Measurements from ENCODE around the gene ARPC3. TPM values are rescaled to one million over a fixed set of nuclear protein-coding genes. Genes with fewer than 3 reads are reported as not detected.
A peak's percentile ranks its signal among the peaks of the same experiment; 100 is the strongest.
"Not testable (repeated sequence)": the region's sequence is repeated elsewhere in the genome, so short reads cannot be mapped to it uniquely, and the experiment has no call there.

The ARPC3 gene
- total and polyA plus RNA-seq, 4 experiments from 2014 or later, result 191 to 809 (median 442) TPM

- no peak overlapping the region for H3K27ac ChIP-seq (ENCODE audit: low read depth, low read length)
These were observed 1.1 kb upstream of the ARPC3 start for GRCh38 chr12:110451263-110451662.

GRCh38 chr12:110444455-110444854, 5.7 kb downstream of the ARPC3 start:
- Mint-ChIP-seq H3K27me3 (no peaks in the 10 kb centered on the region), H3K4me3 (peak overlapping the region in 1 of 8 donors; percentile 3), H3K9me3 (no peaks in the 10 kb centered on the region), H3K36me3 (peaks cover 21 to 41% of the 10 kb centered on the region in 2 donors), H3K27ac (peak overlapping the region in 2 of 7 donors; percentile 3 to 75), H3K4me1 (peaks cover 19 to 40% (median 27%) of the 10 kb centered on the region in 4 donors)
- POLR2A ChIA-PET (ENCODE audit: partially characterized antibody), result interaction anchor here (0.6 to 1.2 kb wide), 3 partner anchors 11 to 17 kb away, joined by 3 to 4 read pairs (median 3); no protein-coding TSS in a partner anchor
- Histone ChIP-seq H3K27ac (ENCODE audit: low read depth, low read length) (no peak overlapping the region), H3K4me3 (ENCODE audit: low read length in 2 of 2) (no peak overlapping the region), H3K9me3 (ENCODE audit: control insufficient read depth in 1 of 2, low read length in 2 of 2) (no peaks in the 10 kb centered on the region), H3K36me3 (ENCODE audit: insufficient read depth, low read length) (peaks cover 30% of the 10 kb centered on the region), H3K27me3 (ENCODE audit: insufficient read depth, low read length) (no peaks in the 10 kb centered on the region), H3K4me1 (ENCODE audit: insufficient read depth, low read length) (peaks cover 34% of the 10 kb centered on the region)
- CTCF ChIA-PET (ENCODE audit: partially characterized antibody), result interaction anchor here (2.4 to 2.9 kb wide), 2 partner anchors 13 to 158 kb away, joined by 7 to 11 read pairs; no protein-coding TSS in a partner anchor
- no peak for DNase-seq
- intact Hi-C loops (cut with micrococcal nuclease), result no loop called here

More at GRCh38 chr12:110451263-110451662, 1.1 kb upstream of the ARPC3 start:
- ChIA-PET CTCF (ENCODE audit: partially characterized antibody) (interaction anchor here (1.0 to 8.9 kb wide), 9 partner anchors 16 to 436 kb away, joined by 3 to 140 read pairs (median 11); partner anchors contain the start of genes ANAPC7, FAM216A, GPN3 and TCTN1), POLR2A (ENCODE audit: partially characterized antibody) (interaction anchor here (0.9 to 6.2 kb wide), 9 partner anchors 13 to 169 kb away, joined by 3 to 143 read pairs (median 8); partner anchors contain the start of genes ANAPC7, FAM216A, GPN3 and RAD9B)
- H3K9me3 Mint-ChIP-seq, result peaks cover 0 to 6% (median 0%) of the 10 kb centered on the region in 8 donors
- Histone ChIP-seq H3K27me3 (ENCODE audit: insufficient read depth, low read length) (no peaks in the 10 kb centered on the region), H3K4me3 (ENCODE audit: low read length in 2 of 2) (no peak overlapping the region), H3K9me3 (ENCODE audit: control insufficient read depth in 1 of 2, low read length in 2 of 2) (no peaks in the 10 kb centered on the region), H3K36me3 (ENCODE audit: insufficient read depth, low read length) (no peaks in the 10 kb centered on the region), H3K4me1 (ENCODE audit: insufficient read depth, low read length) (peaks cover 27% of the 10 kb centered on the region)
- H3K4me1 Mint-ChIP-seq, result peaks cover 13 to 41% (median 32%) of the 10 kb centered on the region in 4 donors
- H3K27ac Mint-ChIP-seq, result peak overlapping the region; percentile 61 to 99 (median 92)
- intact Hi-C loops (cut with micrococcal nuclease), result loop anchor here (2.0 to 5.0 kb wide), 2 partner anchors 102 to 169 kb away; partner anchors contain the start of gene ATP2A2
- peaks cover 17 to 40% of the 10 kb centered on the region in 2 donors for H3K36me3 Mint-ChIP-seq
- H3K4me3 Mint-ChIP-seq, result peak overlapping the region in 4 of 8 donors; percentile 59 to 100 (median 78)
- H3K27me3 Mint-ChIP-seq, result no peaks in the 10 kb centered on the region
- DNase-seq, result no peak

- H3K36me3 Mint-ChIP-seq, result peaks cover 16 to 45% of the 10 kb centered on the region in 2 donors
- peaks cover 1% of the 10 kb centered on the region for H3K4me1 ChIP-seq (ENCODE audit: insufficient read depth, low read length)
- H3K9me3 Mint-ChIP-seq, result no peaks in the 10 kb centered on the region
- H3K27me3 ChIP-seq (ENCODE audit: insufficient read depth, low read length), result no peaks in the 10 kb centered on the region
- H3K36me3 ChIP-seq (ENCODE audit: insufficient read depth, low read length), result peaks cover 26% of the 10 kb centered on the region
- no peak overlapping the region for H3K27ac ChIP-seq (ENCODE audit: low read depth, low read length)
- peak overlapping the region in 1 of 7 donors; percentile 10 for H3K27ac Mint-ChIP-seq
- no peaks in the 10 kb centered on the region for H3K9me3 ChIP-seq (ENCODE audit: control insufficient read depth in 1 of 2, low read length in 2 of 2)
- no peak overlapping the region for H3K4me3 ChIP-seq (ENCODE audit: low read length in 2 of 2)
- intact Hi-C loops (cut with micrococcal nuclease), result no loop called here
- no peak for DNase-seq
- POLR2A ChIA-PET (ENCODE audit: partially characterized antibody), result interaction anchor here (1.0 kb wide), 1 partner anchor 12 kb away, joined by 3 read pairs; no protein-coding TSS in a partner anchor
- no peaks in the 10 kb centered on the region for H3K27me3 Mint-ChIP-seq
- no peak overlapping the region for H3K4me3 Mint-ChIP-seq
- H3K4me1 Mint-ChIP-seq, result peaks cover 0 to 5% (median 1%) of the 10 kb centered on the region in 4 donors
- CTCF ChIA-PET (ENCODE audit: partially characterized antibody), result no interaction called here
These were observed 13.9 kb downstream of the ARPC3 start for GRCh38 chr12:110436231-110436630.

GRCh38 chr12:110431957-110432587, 18.1 kb downstream of the ARPC3 start:
- Histone ChIP-seq H3K27ac (ENCODE audit: low read depth, low read length) (no peak overlapping the region), H3K36me3 (ENCODE audit: insufficient read depth, low read length) (peaks cover 10% of the 10 kb centered on the region), H3K4me1 (ENCODE audit: insufficient read depth, low read length) (peaks cover 4% of the 10 kb centered on the region), H3K4me3 (ENCODE audit: low read length in 2 of 2) (peak overlapping the region in 1 of 2 donors; percentile 43), H3K9me3 (ENCODE audit: control insufficient read depth in 1 of 2, low read length in 2 of 2) (no peaks in the 10 kb centered on the region), H3K27me3 (ENCODE audit: insufficient read depth, low read length) (no peaks in the 10 kb centered on the region)
- Mint-ChIP-seq H3K4me1 (peaks cover 2 to 12% (median 3%) of the 10 kb centered on the region in 4 donors), H3K27ac (peak overlapping the region in 4 of 7 donors; percentile 18 to 99 (median 55)), H3K27me3 (no peaks in the 10 kb centered on the region), H3K36me3 (peaks cover 14 to 28% of the 10 kb centered on the region in 2 donors), H3K4me3 (no peak overlapping the region), H3K9me3 (no peaks in the 10 kb centered on the region)
- ChIA-PET POLR2A (ENCODE audit: partially characterized antibody) (interaction anchor here (0.7 to 2.2 kb wide), 15 partner anchors 8 to 352 kb away, joined by 3 to 26 read pairs (median 4); partner anchors contain the start of genes ANAPC7, ARPC3, ATP2A2 and FAM216A), CTCF (ENCODE audit: partially characterized antibody) (interaction anchor here (0.6 to 2.7 kb wide), 74 partner anchors 8 to 949 kb away, joined by 3 to 67 read pairs (median 5); partner anchors contain the start of genes ANAPC7, ARPC3, ATP2A2 and FAM216A)
- DNase-seq, result no peak
- intact Hi-C loops (cut with micrococcal nuclease), result loop anchor here (1.0 to 2.0 kb wide), 6 partner anchors 18 to 332 kb away; partner anchors contain the start of genes ANAPC7, ARPC3, ATP2A2 and IFT81

- CTCF ChIA-PET (ENCODE audit: partially characterized antibody), result interaction anchor here (1.9 to 2.7 kb wide), 2 partner anchors 9 to 54 kb away, joined by 6 to 21 read pairs; no protein-coding TSS in a partner anchor
- H3K4me1 Mint-ChIP-seq, result peaks cover 2 to 12% (median 3%) of the 10 kb centered on the region in 4 donors
- H3K4me3 ChIP-seq (ENCODE audit: low read length in 2 of 2); H3K27me3 Mint-ChIP-seq; H3K27ac Mint-ChIP-seq; POLR2A ChIA-PET (ENCODE audit: partially characterized antibody); H3K4me1 ChIP-seq (ENCODE audit: insufficient read depth, low read length); H3K9me3 Mint-ChIP-seq; H3K36me3 Mint-ChIP-seq; H3K9me3 ChIP-seq (ENCODE audit: control insufficient read depth in 1 of 2, low read length in 2 of 2); H3K4me3 Mint-ChIP-seq; DNase-seq; H3K27me3 ChIP-seq (ENCODE audit: insufficient read depth, low read length); H3K36me3 ChIP-seq (ENCODE audit: insufficient read depth, low read length); H3K27ac ChIP-seq (ENCODE audit: low read depth, low read length): not testable (repeated sequence)
- intact Hi-C loops (cut with micrococcal nuclease), result loop anchor here (2.0 kb wide), 1 partner anchor 75 kb away; no protein-coding TSS in a partner anchor
These were observed 20.5 kb downstream of the ARPC3 start for GRCh38 chr12:110429676-110430075.

- H3K4me3 ChIP-seq (ENCODE audit: low read length in 2 of 2), result no peak overlapping the region
- H3K4me1 ChIP-seq (ENCODE audit: insufficient read depth, low read length), result peaks cover 4% of the 10 kb centered on the region
- Mint-ChIP-seq H3K27ac (no peak overlapping the region), H3K4me1 (peaks cover 2 to 9% (median 3%) of the 10 kb centered on the region in 4 donors), H3K36me3 (peaks cover 0 to 1% of the 10 kb centered on the region in 2 donors), H3K27me3 (peaks cover 0 to 2% of the 10 kb centered on the region in 2 donors), H3K4me3 (no peak overlapping the region), H3K9me3 (no peaks in the 10 kb centered on the region)
- H3K9me3 ChIP-seq (ENCODE audit: control insufficient read depth in 1 of 2, low read length in 2 of 2), result no peaks in the 10 kb centered on the region
- POLR2A ChIA-PET (ENCODE audit: partially characterized antibody), result no interaction called here
- CTCF ChIA-PET (ENCODE audit: partially characterized antibody), result interaction anchor here (0.7 kb wide), 1 partner anchor 175 kb away, joined by 3 read pairs; no protein-coding TSS in a partner anchor
- no peak for DNase-seq
- no peak overlapping the region for H3K27ac ChIP-seq (ENCODE audit: low read depth, low read length)
- intact Hi-C loops (cut with micrococcal nuclease), result no loop called here
- no peaks in the 10 kb centered on the region for H3K36me3 ChIP-seq (ENCODE audit: insufficient read depth, low read length)
- no peaks in the 10 kb centered on the region for H3K27me3 ChIP-seq (ENCODE audit: insufficient read depth, low read length)
These were observed 23.7 kb downstream of the ARPC3 start for GRCh38 chr12:110426406-110426805.

GRCh38 chr12:110424237-110424636, 25.9 kb downstream of the ARPC3 start:
- Mint-ChIP-seq H3K27me3 (peaks cover 0 to 2% of the 10 kb centered on the region in 2 donors), H3K9me3 (no peaks in the 10 kb centered on the region), H3K27ac (no peak overlapping the region), H3K4me1 (peaks cover 0 to 5% (median 0%) of the 10 kb centered on the region in 4 donors), H3K4me3 (no peak overlapping the region), H3K36me3 (no peaks in the 10 kb centered on the region)
- no peaks in the 10 kb centered on the region for H3K4me1 ChIP-seq (ENCODE audit: insufficient read depth, low read length)
- no peak overlapping the region for H3K4me3 ChIP-seq (ENCODE audit: low read length in 2 of 2)
- no peaks in the 10 kb centered on the region for H3K27me3 ChIP-seq (ENCODE audit: insufficient read depth, low read length)
- H3K27ac ChIP-seq (ENCODE audit: low read depth, low read length), result no peak overlapping the region
- CTCF ChIA-PET (ENCODE audit: partially characterized antibody), result interaction anchor here (1.2 kb wide), 1 partner anchor 325 kb away, joined by 4 read pairs; no protein-coding TSS in a partner anchor
- H3K9me3 ChIP-seq (ENCODE audit: control insufficient read depth in 1 of 2, low read length in 2 of 2), result no peaks in the 10 kb centered on the region
- intact Hi-C loops (cut with micrococcal nuclease), result no loop called here
- no peaks in the 10 kb centered on the region for H3K36me3 ChIP-seq (ENCODE audit: insufficient read depth, low read length)
- no peak for DNase-seq
- POLR2A ChIA-PET (ENCODE audit: partially characterized antibody), result no interaction called here

All from CD4-positive, alpha-beta memory T cell (primary cell).